Astrocyte (in vitro differentiated cells and primary cell): Measurements from ENCODE around the gene KCTD10. TPM values are rescaled to one million over a fixed set of nuclear protein-coding genes. Genes with fewer than 3 reads are reported as not detected.

Experiments
- DNase-seq: peaks from one replicate; pipeline ENCODE4 v3.0.0-alpha.2; 2010; ENCODE audit warnings: low read depth
- FAIRE-seq: peaks from 2 replicates; lab custom pipeline; 2011; peaks lifted over from hg19 to GRCh38; lab: Jason Lieb, UNC
- H2AFZ ChIP-seq: 2 replicates; pipeline ENCODE4 v1.6.0; 2012; ENCODE audit warnings: low read depth, low read length, inconsistent platforms
- H3K27ac ChIP-seq: 2 replicates; pipeline ENCODE4 v1.5.1; 2011; ENCODE audit warnings: low read depth, low read length, inconsistent platforms
- H3K27me3 ChIP-seq: 2 replicates; pipeline ENCODE4 v1.6.0; 2011; ENCODE audit warnings: low read length, inconsistent platforms; ENCODE audit not compliant: insufficient read depth
- H3K36me3 ChIP-seq: 2 replicates; pipeline ENCODE4 v1.5.1; 2011; ENCODE audit warnings: low read length, inconsistent platforms; ENCODE audit not compliant: insufficient read depth
- H3K4me1 ChIP-seq: 2 replicates; pipeline ENCODE4 v1.5.1; 2011; ENCODE audit warnings: low read length, inconsistent platforms; ENCODE audit not compliant: insufficient read depth
- H3K4me2 ChIP-seq: 2 replicates; pipeline ENCODE4 v1.6.0; 2012; ENCODE audit warnings: low read length, inconsistent platforms
- H3K4me3 ChIP-seq: 2 replicates; pipeline ENCODE4 v1.5.1; 2011; ENCODE audit warnings: low read depth, mild to moderate bottlenecking, low read length, inconsistent platforms; ENCODE audit not compliant: insufficient read depth
- H3K79me2 ChIP-seq: 2 replicates; pipeline ENCODE4 v1.6.0; 2012; ENCODE audit warnings: mild to moderate bottlenecking, low read length, inconsistent platforms; ENCODE audit not compliant: insufficient read depth
- H3K9ac ChIP-seq: 2 replicates; pipeline ENCODE4 v1.6.0; 2012; ENCODE audit warnings: mild to moderate bottlenecking, low read length, inconsistent platforms
- H3K9me3 ChIP-seq: 2 replicates; pipeline ENCODE4 v1.5.1; 2012; ENCODE audit warnings: low read depth, mild to moderate bottlenecking, low read length, inconsistent platforms; ENCODE audit not compliant: insufficient read depth
- H4K20me1 ChIP-seq: 2 replicates; pipeline ENCODE4 v1.6.0; 2012; ENCODE audit warnings: low read length, inconsistent platforms; ENCODE audit not compliant: insufficient read depth
- H3K27ac Mint-ChIP-seq: one replicate; pipeline ENCODE4 v1.8.0; 2021; ENCODE audit warnings: mild to moderate bottlenecking, mixed read lengths; ENCODE audit not compliant: unreplicated experiment
- H3K27me3 Mint-ChIP-seq: one replicate; pipeline ENCODE4 v1.8.0; 2021; ENCODE audit warnings: low read depth, mixed read lengths; ENCODE audit not compliant: unreplicated experiment
- H3K36me3 Mint-ChIP-seq: one replicate; pipeline ENCODE4 v1.8.0; 2021; ENCODE audit warnings: low read depth, mixed read lengths; ENCODE audit not compliant: unreplicated experiment
- H3K4me1 Mint-ChIP-seq: one replicate; pipeline ENCODE4 v1.8.0; 2021; ENCODE audit warnings: low read depth, mixed read lengths; ENCODE audit not compliant: unreplicated experiment
- H3K4me3 Mint-ChIP-seq: one replicate; pipeline ENCODE4 v1.8.0; 2021; ENCODE audit warnings: mild to moderate bottlenecking, moderate library complexity, mixed read lengths; ENCODE audit not compliant: unreplicated experiment
- H3K9me3 Mint-ChIP-seq: one replicate; pipeline ENCODE4 v1.8.0; 2021; ENCODE audit warnings: mild to moderate bottlenecking, mixed read lengths; ENCODE audit not compliant: unreplicated experiment
- CTCF ChIP-seq: IDR thresholded peaks from 2 replicates; pipeline ENCODE4 v1.5.1; 2011; ENCODE audit warnings: low read depth, mild to moderate bottlenecking, inconsistent platforms, low read length, moderate library complexity; ENCODE audit not compliant: insufficient read depth
- EZH2 ChIP-seq: IDR thresholded peaks from 2 replicates; pipeline ENCODE4 v1.6.1; 2012; ENCODE audit warnings: mild to moderate bottlenecking, low read length, inconsistent platforms; ENCODE audit not compliant: insufficient read depth
- total RNA-seq: library from RNA; stranded (reverse); gene quantifications from 2 replicates; pipeline ENCODE4 v1.2.1, GENCODE V29; 2021

The KCTD10 gene
- total RNA-seq, 1 donor from 2014 or later = 118 TPM

DNA sequence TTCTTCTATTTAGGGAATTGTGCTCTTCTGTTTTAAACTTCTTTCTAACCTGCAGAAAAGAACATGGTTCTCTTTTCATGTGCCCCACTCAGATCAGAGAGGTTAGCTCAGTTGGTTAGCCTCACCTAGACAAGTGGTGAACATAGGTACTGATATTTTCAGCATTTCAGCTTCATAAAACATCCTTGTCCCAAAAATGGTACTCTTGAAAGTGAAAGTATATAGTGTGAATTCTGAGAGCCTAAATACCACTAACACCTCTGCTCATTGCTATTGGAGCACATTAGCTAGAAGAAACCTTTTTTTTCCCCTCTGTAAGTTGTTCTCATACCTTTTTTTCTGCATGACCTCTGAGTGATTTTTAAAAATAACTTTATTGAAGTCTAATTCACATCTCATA lies 17.9 kb upstream of the KCTD10 start:
- peaks cover 10% of the 10 kb centered on the region for H3K4me1 ChIP-seq
- TF ChIP-seq EZH2 (no peak), CTCF (no peak)
- Mint-ChIP-seq H3K9me3 (no peaks in the 10 kb centered on the region), H3K27ac (no peak overlapping the region), H3K36me3 (peaks cover 19% of the 10 kb centered on the region), H3K4me1 (peaks cover 13% of the 10 kb centered on the region), H3K4me3 (no peak overlapping the region), H3K27me3 (no peaks in the 10 kb centered on the region)
- no peak overlapping the region for H3K4me3 ChIP-seq
- no peaks in the 10 kb centered on the region for H3K79me2 ChIP-seq
- H3K4me2 ChIP-seq = no peak overlapping the region
- no peaks in the 10 kb centered on the region for H4K20me1 ChIP-seq
- no peak for DNase-seq
- H3K9ac ChIP-seq = no peak overlapping the region
- H3K27me3 ChIP-seq = no peaks in the 10 kb centered on the region
- H3K36me3 ChIP-seq = peaks cover 28% of the 10 kb centered on the region
- H3K27ac ChIP-seq = no peak overlapping the region
- H3K9me3 ChIP-seq = no peaks in the 10 kb centered on the region
- no peak overlapping the region for H2AFZ ChIP-seq
- FAIRE-seq = no peak

DNA sequence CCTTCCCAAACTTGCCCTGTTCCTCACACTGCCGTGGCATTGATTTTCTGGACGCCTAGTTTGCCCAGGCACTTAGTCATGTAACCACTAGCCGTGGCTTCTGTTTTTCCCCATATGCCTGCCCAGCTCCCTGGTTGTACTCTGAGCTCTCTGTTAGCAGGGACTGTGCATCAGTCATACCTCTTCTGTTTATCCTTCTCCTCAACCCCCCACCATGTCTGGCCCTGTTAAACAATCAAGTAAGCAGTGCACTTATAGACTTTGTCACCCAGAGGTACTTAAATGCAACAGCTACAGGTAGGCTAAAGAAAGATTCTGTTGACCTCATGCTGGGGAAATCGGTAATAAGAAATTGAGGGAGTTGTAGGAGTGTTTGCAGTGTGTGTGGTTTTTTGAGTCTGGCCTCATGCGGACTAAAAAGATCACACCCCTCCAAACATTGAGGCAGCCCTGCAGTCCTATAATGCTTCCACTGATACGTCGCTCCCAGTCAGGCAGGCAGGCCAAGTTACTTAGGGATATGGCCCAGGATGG lies 17.3 kb upstream of the KCTD10 start:
- H3K4me2 ChIP-seq = no peak overlapping the region
- no peaks in the 10 kb centered on the region for H3K27me3 ChIP-seq
- H3K4me1 ChIP-seq = peaks cover 10% of the 10 kb centered on the region
- Mint-ChIP-seq H3K27ac (no peak overlapping the region), H3K4me3 (no peak overlapping the region), H3K27me3 (no peaks in the 10 kb centered on the region), H3K36me3 (peaks cover 18% of the 10 kb centered on the region), H3K4me1 (peaks cover 13% of the 10 kb centered on the region), H3K9me3 (no peaks in the 10 kb centered on the region)
- H3K27ac ChIP-seq = no peak overlapping the region
- H3K9me3 ChIP-seq = no peaks in the 10 kb centered on the region
- H3K79me2 ChIP-seq = no peaks in the 10 kb centered on the region
- peaks cover 28% of the 10 kb centered on the region for H3K36me3 ChIP-seq
- no peak overlapping the region for H2AFZ ChIP-seq
- DNase-seq = no peak
- H4K20me1 ChIP-seq = no peaks in the 10 kb centered on the region
- H3K9ac ChIP-seq = no peak overlapping the region
- TF ChIP-seq CTCF (no peak), EZH2 (no peak)
- H3K4me3 ChIP-seq = no peak overlapping the region
- no peak for FAIRE-seq

- Histone ChIP-seq H3K79me2 (no peaks in the 10 kb centered on the region), H4K20me1 (no peaks in the 10 kb centered on the region), H3K4me1 (peaks cover 10% of the 10 kb centered on the region), H3K4me3 (no peak overlapping the region), H2AFZ (no peak overlapping the region), H3K27me3 (no peaks in the 10 kb centered on the region), H3K9me3 (no peaks in the 10 kb centered on the region), H3K4me2 (no peak overlapping the region), H3K27ac (no peak overlapping the region), H3K9ac (no peak overlapping the region), H3K36me3 (peaks cover 31% of the 10 kb centered on the region)
- FAIRE-seq (no peak), DNase-seq (no peak)
- TF ChIP-seq EZH2 (no peak), CTCF (no peak)
- H3K36me3 Mint-ChIP-seq = peaks cover 18% of the 10 kb centered on the region
- H3K4me1 Mint-ChIP-seq = peaks cover 13% of the 10 kb centered on the region
- H3K4me3 Mint-ChIP-seq = no peak overlapping the region
- H3K27ac Mint-ChIP-seq = no peak overlapping the region
- no peaks in the 10 kb centered on the region for H3K27me3 Mint-ChIP-seq
- H3K9me3 Mint-ChIP-seq = no peaks in the 10 kb centered on the region
Measured at GRCh38 chr12:109493938-109494337, 16.8 kb upstream of the KCTD10 start.
